CD8-positive, alpha-beta memory T cell (primary cell): ENCODE measurements around the gene DBNDD1. TPM values are rescaled to one million over a fixed set of nuclear protein-coding genes. Genes with fewer than 3 reads are reported as not detected.
A peak's percentile ranks its signal among the peaks of the same experiment; 100 is the strongest.

ENCODE experiments used
- CTCF ChIA-PET: fragments of 350-600 bp; sonication (Branson Sonifier 250); formaldehyde crosslinking; loops from one replicate; lab custom pipeline; 2021; ENCODE audit warnings: antibody characterized with exemption; lab: Charles Lee
- POLR2A ChIA-PET: fragments of 350-600 bp; sonication (Branson Sonifier 250); formaldehyde crosslinking; loops from one replicate; lab custom pipeline; 2021; ENCODE audit warnings: antibody characterized with exemption; lab: Charles Lee
- DNase-seq, 5 donors: peaks; one replicate each; pipeline versions ENCODE4 v3.0.0 to v3.0.0-alpha.2; 2020 to 2022; ENCODE audit warnings: mixed read lengths in 1 of 5
- H3K27ac ChIP-seq: one replicate; pipeline ENCODE4 v1.7.0; 2013; ENCODE audit warnings: low read depth, mild to moderate bottlenecking, low read length, moderate library complexity
- H3K27me3 ChIP-seq: 2 replicates; pipeline ENCODE4 v1.7.0; 2013; ENCODE audit warnings: low read length, mild to moderate bottlenecking; ENCODE audit not compliant: insufficient read depth, poor library complexity, severe bottlenecking
- H3K36me3 ChIP-seq: 2 replicates; pipeline ENCODE4 v1.7.0; 2013; ENCODE audit warnings: mild to moderate bottlenecking, low read length, moderate library complexity; ENCODE audit not compliant: insufficient read depth
- H3K4me1 ChIP-seq: 2 replicates; pipeline ENCODE4 v1.7.0; 2013; ENCODE audit warnings: mild to moderate bottlenecking, low read length, moderate library complexity; ENCODE audit not compliant: insufficient read depth
- H3K4me3 ChIP-seq: 2 replicates; pipeline ENCODE4 v1.7.0; 2013; ENCODE audit warnings: mild to moderate bottlenecking, low read length
- H3K9me3 ChIP-seq: 2 replicates; pipeline ENCODE4 v1.7.0; 2013; ENCODE audit warnings: mild to moderate bottlenecking, low read length
- H3K27ac Mint-ChIP-seq, 8 donors: one replicate each; pipeline ENCODE4 v1.8.0; 2020 to 2021; ENCODE audit warnings: mixed read lengths in 8 of 8, mild to moderate bottlenecking in 6 of 8, inconsistent platforms in 3 of 8, moderate library complexity in 3 of 8
- H3K27me3 Mint-ChIP-seq, 2 donors: one replicate each; pipeline ENCODE4 v1.8.0; 2020 to 2021; ENCODE audit warnings: mixed read lengths in 2 of 2, mild to moderate bottlenecking in 1 of 2, moderate library complexity in 1 of 2
- H3K36me3 Mint-ChIP-seq, 3 donors: one replicate each; pipeline ENCODE4 v1.8.0; 2020 to 2021; ENCODE audit warnings: mixed read lengths in 3 of 3, inconsistent platforms in 1 of 3, mild to moderate bottlenecking in 1 of 3
- H3K4me1 Mint-ChIP-seq, 3 donors: one replicate each; pipeline ENCODE4 v1.8.0; 2020 to 2021; ENCODE audit warnings: mixed read lengths in 3 of 3, inconsistent platforms in 1 of 3, mild to moderate bottlenecking in 1 of 3
- H3K4me3 Mint-ChIP-seq, 7 donors: one replicate each; pipeline ENCODE4 v1.8.0; 2020 to 2021; ENCODE audit warnings: mixed read lengths in 7 of 7, mild to moderate bottlenecking in 6 of 7, moderate library complexity in 4 of 7, inconsistent platforms in 2 of 7
- H3K9me3 Mint-ChIP-seq, 5 donors: one replicate each; pipeline ENCODE4 v1.8.0; 2020 to 2022; ENCODE audit warnings: mixed read lengths in 5 of 5, mild to moderate bottlenecking in 3 of 5, moderate library complexity in 2 of 5, inconsistent platforms in 1 of 5
- polyA plus RNA-seq: library from polyadenylated mRNA; unstranded; fragments of 300-500 nt; fragmentation: Illumina TruSeq; gene quantifications from one replicate; pipeline ENCODE4 v1.2.3, GENCODE V29; 2021
- total RNA-seq, 2 experiments: library from RNA; stranded (reverse); gene quantifications; one replicate each; pipeline ENCODE4 v1.2.3, GENCODE V29; 2021

DBNDD1 gene
- total and polyA plus RNA-seq, 3 experiments from 2014 or later = 0.13 to 0.94 (median 0.18) TPM

DNA sequence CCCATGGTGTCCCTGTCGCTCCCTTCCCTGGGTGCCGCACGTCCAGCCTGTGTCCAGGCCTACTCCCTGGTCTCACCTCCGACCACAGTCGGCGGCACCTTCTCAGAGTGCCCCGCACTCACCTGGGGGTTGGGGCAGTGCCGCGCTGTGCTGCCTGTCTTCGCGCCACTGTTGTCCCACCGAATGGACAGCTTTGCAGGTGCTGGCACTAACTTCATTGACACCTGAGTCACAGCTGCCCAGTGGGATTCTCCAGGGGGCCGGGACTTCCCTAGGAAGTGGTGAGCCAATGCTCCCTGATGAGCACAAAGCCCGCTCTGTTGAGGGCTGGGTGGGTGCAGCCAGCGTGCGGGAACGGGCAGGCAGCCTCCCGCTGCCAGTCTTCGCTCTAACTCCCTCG lies 24.3 kb upstream of the DBNDD1 start:
- CTCF ChIA-PET = no interaction called here
- peaks cover 8% of the 10 kb centered on the region for H3K27me3 ChIP-seq
- Mint-ChIP-seq H3K27ac (peak overlapping the region in 1 of 8 donors; percentile 48), H3K27me3 (peaks cover 17 to 18% of the 10 kb centered on the region in 2 donors), H3K4me1 (peaks cover 8 to 16% (median 13%) of the 10 kb centered on the region in 3 donors), H3K36me3 (peaks cover 0 to 8% (median 0%) of the 10 kb centered on the region in 3 donors), H3K4me3 (no peak overlapping the region), H3K9me3 (no peaks in the 10 kb centered on the region)
- H3K27ac ChIP-seq = no peak overlapping the region
- POLR2A ChIA-PET = no interaction called here
- H3K4me3 ChIP-seq = no peak overlapping the region
- H3K9me3 ChIP-seq = no peaks in the 10 kb centered on the region
- H3K4me1 ChIP-seq = peaks cover 12% of the 10 kb centered on the region
- no peak for DNase-seq
- no peaks in the 10 kb centered on the region for H3K36me3 ChIP-seq

DNA sequence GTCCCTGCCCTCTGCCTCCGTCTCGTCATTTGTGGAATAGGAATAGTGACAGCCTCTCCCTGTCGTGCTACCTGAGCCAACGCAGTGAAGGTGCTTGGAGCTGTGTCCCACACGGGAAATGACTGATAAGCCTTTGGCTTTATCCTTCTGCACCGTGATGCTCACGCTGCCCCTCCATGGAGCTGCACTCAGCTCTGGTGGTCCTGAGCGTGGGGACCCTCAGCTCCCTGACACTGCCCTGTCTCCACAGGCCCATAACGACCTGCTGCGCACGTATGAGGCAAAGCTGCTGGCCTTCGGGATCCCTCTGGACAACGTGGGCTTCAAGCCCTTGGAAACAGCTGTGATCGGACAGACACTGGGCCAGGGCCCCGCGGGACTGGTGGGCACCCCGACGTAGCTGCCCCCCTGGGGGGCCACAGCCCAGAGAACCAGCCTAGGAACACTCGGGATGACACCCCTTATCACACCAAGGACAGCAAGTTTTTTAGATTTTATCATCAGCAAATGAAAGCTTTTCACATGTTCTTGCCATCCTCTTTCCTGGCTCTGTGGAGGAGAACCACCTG lies 23.8 kb upstream of the DBNDD1 start:
- no peak overlapping the region for H3K4me3 ChIP-seq
- H3K36me3 ChIP-seq = no peaks in the 10 kb centered on the region
- H3K9me3 Mint-ChIP-seq = no peaks in the 10 kb centered on the region
- H3K27me3 Mint-ChIP-seq = peaks cover 12 to 14% of the 10 kb centered on the region in 2 donors
- DNase-seq = no peak
- no peak overlapping the region for H3K27ac ChIP-seq
- H3K27me3 ChIP-seq = peaks cover 8% of the 10 kb centered on the region
- no peaks in the 10 kb centered on the region for H3K9me3 ChIP-seq
- no peak overlapping the region for H3K4me3 Mint-ChIP-seq
- H3K4me1 ChIP-seq = peaks cover 12% of the 10 kb centered on the region
- ChIA-PET CTCF (interaction anchor here (0.6 kb wide), 1 partner anchor 33 kb away, joined by 4 read pairs; no protein-coding TSS in a partner anchor), POLR2A (no interaction called here)
- no peak overlapping the region for H3K27ac Mint-ChIP-seq
- peaks cover 0 to 12% (median 0%) of the 10 kb centered on the region in 3 donors for H3K36me3 Mint-ChIP-seq
- peaks cover 4 to 11% (median 8%) of the 10 kb centered on the region in 3 donors for H3K4me1 Mint-ChIP-seq

DNA sequence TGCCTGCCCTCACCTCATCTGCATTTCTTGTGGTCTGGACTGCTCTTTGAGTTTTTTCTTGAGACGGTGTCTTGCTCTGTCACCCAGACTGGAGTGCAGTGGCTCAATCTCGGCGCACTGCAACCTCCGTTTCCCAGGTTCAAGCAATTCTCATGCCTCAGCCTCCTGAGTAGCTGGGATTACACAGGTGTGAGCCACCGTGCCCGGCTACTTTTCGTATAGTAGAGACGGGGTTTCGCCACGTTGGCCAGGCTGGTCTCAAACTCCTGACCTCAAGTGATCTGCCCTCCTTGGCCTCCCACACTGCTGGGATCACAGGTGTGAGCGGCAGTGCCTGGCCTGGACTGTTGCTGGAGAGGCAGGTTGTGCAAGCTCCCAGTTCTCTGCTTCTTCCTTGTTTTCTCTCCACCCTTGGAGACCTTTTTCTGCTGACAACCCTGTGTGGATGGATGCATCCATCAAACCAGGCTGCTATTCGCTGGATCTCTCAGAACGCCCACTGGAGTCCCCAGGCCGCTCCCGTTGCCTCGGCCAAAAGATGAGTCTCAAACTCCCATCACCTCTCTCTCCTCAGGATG lies 22.7 kb upstream of the DBNDD1 start:
- H3K9me3 ChIP-seq = no peaks in the 10 kb centered on the region
- ChIA-PET CTCF (no interaction called here), POLR2A (no interaction called here)
- DNase-seq = peak in 1 of 5 donors; percentile 5
- peaks cover 7% of the 10 kb centered on the region for H3K4me1 ChIP-seq
- H3K36me3 ChIP-seq = no peaks in the 10 kb centered on the region
- no peak overlapping the region for H3K27ac Mint-ChIP-seq
- H3K36me3 Mint-ChIP-seq = peaks cover 0 to 16% (median under 1%) of the 10 kb centered on the region in 3 donors
- H3K27me3 ChIP-seq = peaks cover 8% of the 10 kb centered on the region
- no peak overlapping the region for H3K4me3 Mint-ChIP-seq
- no peak overlapping the region for H3K4me3 ChIP-seq
- H3K4me1 Mint-ChIP-seq = peaks cover 5 to 8% (median 7%) of the 10 kb centered on the region in 3 donors
- no peaks in the 10 kb centered on the region for H3K9me3 Mint-ChIP-seq
- H3K27me3 Mint-ChIP-seq = peaks cover 12 to 14% of the 10 kb centered on the region in 2 donors
- no peak overlapping the region for H3K27ac ChIP-seq

DNA sequence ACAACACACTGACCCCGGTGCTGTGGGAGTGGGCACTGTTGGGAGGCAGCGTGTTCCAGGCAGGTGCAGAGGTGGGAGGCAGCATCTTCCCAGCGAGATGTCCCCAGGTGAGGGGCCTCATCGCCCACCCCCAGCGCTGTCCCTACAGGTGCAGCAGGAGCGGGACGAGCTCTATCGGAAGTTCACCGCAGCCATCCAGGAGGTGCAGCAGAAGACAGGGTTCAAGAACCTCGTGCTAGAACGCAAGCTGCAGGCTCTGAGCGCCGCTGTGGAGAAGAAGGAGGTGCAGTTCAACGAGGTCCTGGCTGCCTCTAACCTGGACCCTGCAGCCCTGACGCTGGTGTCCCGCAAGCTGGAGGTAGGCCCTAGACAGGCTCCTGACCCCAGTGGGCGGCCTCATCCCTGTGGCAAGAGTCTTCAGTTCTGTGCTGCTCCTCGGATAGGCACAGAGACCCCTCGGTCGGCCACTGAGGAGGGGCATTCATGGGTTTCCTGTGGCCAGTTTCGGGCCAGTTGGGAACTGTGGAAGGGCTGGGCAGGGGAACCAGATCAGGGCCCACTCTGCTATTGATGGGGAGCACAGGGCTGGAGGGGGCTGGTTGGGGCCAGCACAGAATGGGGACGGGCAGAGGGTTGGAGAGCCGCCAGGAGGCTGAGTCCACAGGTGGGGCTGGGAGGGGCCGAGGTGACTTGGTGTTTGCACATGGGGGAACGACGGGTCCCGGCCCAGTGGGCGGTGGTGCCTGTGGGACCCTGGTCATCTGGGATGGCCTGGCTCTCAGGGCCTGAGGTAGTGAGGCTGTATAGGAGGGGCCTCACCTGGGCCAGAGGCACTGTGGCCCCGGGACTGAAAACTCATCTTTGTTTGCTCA lies 21.1 kb upstream of the DBNDD1 start:
- Mint-ChIP-seq H3K9me3 (no peaks in the 10 kb centered on the region), H3K4me1 (peaks cover 0 to 5% (median 0%) of the 10 kb centered on the region in 3 donors), H3K4me3 (no peak overlapping the region), H3K36me3 (peaks cover 0 to 31% (median 4%) of the 10 kb centered on the region in 3 donors), H3K27me3 (peaks cover 2 to 4% of the 10 kb centered on the region in 2 donors), H3K27ac (no peak overlapping the region)
- no peaks in the 10 kb centered on the region for H3K27me3 ChIP-seq
- H3K27ac ChIP-seq = no peak overlapping the region
- H3K36me3 ChIP-seq = no peaks in the 10 kb centered on the region
- ChIA-PET CTCF (no interaction called here), POLR2A (interaction anchor here (0.5 kb wide), 1 partner anchor 604 kb away, joined by 3 read pairs; no protein-coding TSS in a partner anchor)
- H3K9me3 ChIP-seq = no peaks in the 10 kb centered on the region
- no peaks in the 10 kb centered on the region for H3K4me1 ChIP-seq
- DNase-seq = peak in 1 of 5 donors; percentile 45
- no peak overlapping the region for H3K4me3 ChIP-seq

DNA sequence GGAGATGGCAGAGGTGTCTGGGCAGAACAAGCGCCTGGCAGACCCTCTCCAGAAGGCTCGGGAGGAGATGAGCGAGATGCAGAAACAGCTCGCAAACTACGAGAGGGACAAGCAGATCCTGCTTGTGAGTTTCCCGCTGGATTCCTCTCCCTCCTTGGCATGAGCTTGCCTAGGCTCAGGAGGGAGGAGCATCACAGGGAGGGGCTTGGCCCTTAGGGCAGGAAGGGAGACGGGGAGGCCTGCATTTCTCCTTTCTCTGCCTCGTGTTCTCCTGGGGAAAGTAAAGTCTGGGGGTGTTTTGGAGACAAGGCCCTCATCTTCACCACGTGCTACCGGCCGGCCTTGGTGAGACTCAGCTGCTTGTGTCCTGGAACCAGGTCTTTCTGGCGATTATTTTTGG lies 18.0 kb upstream of the DBNDD1 start:
- no peaks in the 10 kb centered on the region for H3K4me1 ChIP-seq
- no peaks in the 10 kb centered on the region for H3K27me3 ChIP-seq
- Mint-ChIP-seq H3K4me3 (no peak overlapping the region), H3K36me3 (peaks cover 0 to 46% (median 4%) of the 10 kb centered on the region in 3 donors), H3K27me3 (no peaks in the 10 kb centered on the region), H3K4me1 (peaks cover 0 to 5% (median 0%) of the 10 kb centered on the region in 3 donors), H3K9me3 (no peaks in the 10 kb centered on the region), H3K27ac (no peak overlapping the region)
- ChIA-PET CTCF (no interaction called here), POLR2A (no interaction called here)
- H3K36me3 ChIP-seq = peaks cover 3% of the 10 kb centered on the region
- H3K4me3 ChIP-seq = no peak overlapping the region
- H3K27ac ChIP-seq = no peak overlapping the region
- DNase-seq = no peak
- H3K9me3 ChIP-seq = no peaks in the 10 kb centered on the region

DNA sequence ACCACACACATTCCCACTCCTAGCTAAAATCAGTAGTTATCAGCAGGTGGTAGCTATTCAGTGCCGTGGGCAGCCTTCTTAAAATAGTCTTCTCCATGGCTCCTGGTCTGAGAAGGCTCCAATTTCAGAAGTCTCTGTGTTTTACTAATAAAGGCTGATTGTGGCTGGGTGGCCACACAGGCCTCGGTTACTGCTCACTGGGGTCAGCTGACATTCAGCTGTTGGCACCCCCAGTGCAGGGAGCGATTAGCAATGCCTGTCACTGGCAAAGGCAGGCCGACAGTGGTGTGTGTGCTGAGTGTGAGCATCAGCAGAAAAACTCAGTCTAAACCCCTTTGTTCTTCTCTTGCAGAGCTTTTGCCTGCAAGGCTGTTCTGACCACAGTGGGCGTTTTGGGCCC lies 16.6 kb upstream of the DBNDD1 start:
- peaks cover 0 to 5% (median 0%) of the 10 kb centered on the region in 3 donors for H3K4me1 Mint-ChIP-seq
- no peak for DNase-seq
- no peaks in the 10 kb centered on the region for H3K9me3 ChIP-seq
- peaks cover 0 to 54% (median 9%) of the 10 kb centered on the region in 3 donors for H3K36me3 Mint-ChIP-seq
- no peaks in the 10 kb centered on the region for H3K27me3 ChIP-seq
- H3K9me3 Mint-ChIP-seq = no peaks in the 10 kb centered on the region
- H3K4me3 ChIP-seq = no peak overlapping the region
- H3K27ac Mint-ChIP-seq = no peak overlapping the region
- peaks cover 10% of the 10 kb centered on the region for H3K36me3 ChIP-seq
- CTCF ChIA-PET = no interaction called here
- no peak overlapping the region for H3K4me3 Mint-ChIP-seq
- POLR2A ChIA-PET = interaction anchor here (0.6 kb wide), 1 partner anchor 165 kb away, joined by 3 read pairs; no protein-coding TSS in a partner anchor
- no peaks in the 10 kb centered on the region for H3K4me1 ChIP-seq
- no peak overlapping the region for H3K27ac ChIP-seq
- no peaks in the 10 kb centered on the region for H3K27me3 Mint-ChIP-seq

DNA sequence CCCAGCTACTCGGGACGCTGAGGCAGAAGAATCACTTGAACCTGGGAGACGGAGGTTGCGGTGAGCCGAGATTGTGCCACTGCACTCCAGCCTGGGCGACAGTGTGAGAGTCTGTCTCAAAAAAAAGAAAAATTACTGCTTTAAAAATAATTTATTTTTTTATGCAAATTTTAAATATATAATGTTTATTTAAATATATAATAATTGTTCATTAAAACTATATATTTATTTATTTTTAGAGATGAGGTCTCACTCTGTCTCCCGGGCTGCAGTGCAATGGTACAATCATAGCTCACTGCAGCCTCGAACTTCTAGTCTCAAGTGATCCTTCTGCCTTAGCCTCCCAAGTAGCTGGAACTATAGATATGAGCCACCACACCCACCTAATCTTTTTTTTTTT lies 15.2 kb upstream of the DBNDD1 start:
- no peak for DNase-seq
- H3K36me3 ChIP-seq = peaks cover 10% of the 10 kb centered on the region
- no peaks in the 10 kb centered on the region for H3K9me3 ChIP-seq
- POLR2A ChIA-PET = no interaction called here
- H3K27me3 ChIP-seq = no peaks in the 10 kb centered on the region
- no peaks in the 10 kb centered on the region for H3K4me1 ChIP-seq
- Mint-ChIP-seq H3K4me3 (no peak overlapping the region), H3K4me1 (peaks cover 0 to 5% (median 0%) of the 10 kb centered on the region in 3 donors), H3K27me3 (peaks cover 0 to under 1% of the 10 kb centered on the region in 2 donors), H3K36me3 (peaks cover 0 to 50% (median 9%) of the 10 kb centered on the region in 3 donors), H3K27ac (peak overlapping the region in 1 of 8 donors; percentile 87), H3K9me3 (no peaks in the 10 kb centered on the region)
- CTCF ChIA-PET = no interaction called here
- no peak overlapping the region for H3K4me3 ChIP-seq
- H3K27ac ChIP-seq = no peak overlapping the region
